Fibroblast of pulmonary artery (primary cell): ENCODE results near the gene PIGS.

Experiments used
- DNase-seq: peaks from one replicate; pipeline ENCODE4 v3.0.0-alpha.2; 2010; ENCODE audit warnings: low read depth
- H3K4me3 ChIP-seq: replicated peaks from 2 replicates; pipeline ENCODE4 v1.5.1; 2011; ENCODE audit warnings: low read depth, mild to moderate bottlenecking, control low read depth, low read length, moderate library complexity
- TF ChIP-seq, protein P1 (sequence below): IDR thresholded peaks from 2 replicates; pipeline ENCODE4 v1.5.1; 2011; ENCODE audit warnings: mild to moderate bottlenecking, control low read depth, low read length, inconsistent platforms; ENCODE audit errors: missing control alignments

Gene PIGS

DNA sequence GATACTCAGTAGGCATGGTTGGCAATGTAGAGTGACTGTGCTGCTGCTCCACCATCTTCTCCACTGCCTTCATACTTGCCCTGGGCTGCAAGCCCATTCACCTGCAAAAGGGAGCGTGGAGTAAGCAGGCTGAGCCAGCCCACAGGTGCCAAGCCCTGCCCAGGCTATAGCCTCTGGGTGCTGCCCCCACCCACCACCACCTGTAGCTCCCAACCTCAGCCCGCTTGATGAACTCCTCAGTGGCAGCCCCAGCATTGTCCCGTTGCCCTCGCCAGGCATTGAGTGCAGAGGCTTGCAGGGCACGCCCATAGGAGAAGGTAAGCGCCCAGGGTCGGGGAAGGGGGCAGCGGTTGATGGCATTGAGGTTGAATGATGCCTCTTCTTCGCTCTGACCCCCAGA lies 2.2 kb upstream of the PIGS start:
- TF ChIP-seq, protein P1, sequence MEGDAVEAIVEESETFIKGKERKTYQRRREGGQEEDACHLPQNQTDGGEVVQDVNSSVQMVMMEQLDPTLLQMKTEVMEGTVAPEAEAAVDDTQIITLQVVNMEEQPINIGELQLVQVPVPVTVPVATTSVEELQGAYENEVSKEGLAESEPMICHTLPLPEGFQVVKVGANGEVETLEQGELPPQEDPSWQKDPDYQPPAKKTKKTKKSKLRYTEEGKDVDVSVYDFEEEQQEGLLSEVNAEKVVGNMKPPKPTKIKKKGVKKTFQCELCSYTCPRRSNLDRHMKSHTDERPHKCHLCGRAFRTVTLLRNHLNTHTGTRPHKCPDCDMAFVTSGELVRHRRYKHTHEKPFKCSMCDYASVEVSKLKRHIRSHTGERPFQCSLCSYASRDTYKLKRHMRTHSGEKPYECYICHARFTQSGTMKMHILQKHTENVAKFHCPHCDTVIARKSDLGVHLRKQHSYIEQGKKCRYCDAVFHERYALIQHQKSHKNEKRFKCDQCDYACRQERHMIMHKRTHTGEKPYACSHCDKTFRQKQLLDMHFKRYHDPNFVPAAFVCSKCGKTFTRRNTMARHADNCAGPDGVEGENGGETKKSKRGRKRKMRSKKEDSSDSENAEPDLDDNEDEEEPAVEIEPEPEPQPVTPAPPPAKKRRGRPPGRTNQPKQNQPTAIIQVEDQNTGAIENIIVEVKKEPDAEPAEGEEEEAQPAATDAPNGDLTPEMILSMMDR, result no peak
- no peak for DNase-seq
- no peak overlapping the region for H3K4me3 ChIP-seq

DNA sequence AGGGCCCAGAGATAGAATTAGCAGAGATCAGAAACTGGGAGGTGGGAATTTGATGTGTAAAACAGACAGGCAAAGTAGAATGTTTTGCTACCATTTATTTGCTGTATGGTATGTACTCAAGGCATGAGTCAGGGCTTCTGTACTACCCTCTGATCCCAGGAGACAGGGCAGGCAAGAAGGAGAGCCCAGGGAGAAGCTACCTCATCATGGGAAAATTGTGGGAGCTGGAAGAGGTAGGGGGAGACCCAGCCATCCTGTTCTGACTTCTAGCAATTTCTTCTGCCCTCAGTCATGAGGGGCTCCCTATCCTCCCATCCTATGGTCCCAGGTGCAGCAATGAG lies 1.7 kb upstream of the PIGS start:
- no peak overlapping the region for H3K4me3 ChIP-seq
- TF ChIP-seq, protein P1, result no peak
- no peak for DNase-seq

DNA sequence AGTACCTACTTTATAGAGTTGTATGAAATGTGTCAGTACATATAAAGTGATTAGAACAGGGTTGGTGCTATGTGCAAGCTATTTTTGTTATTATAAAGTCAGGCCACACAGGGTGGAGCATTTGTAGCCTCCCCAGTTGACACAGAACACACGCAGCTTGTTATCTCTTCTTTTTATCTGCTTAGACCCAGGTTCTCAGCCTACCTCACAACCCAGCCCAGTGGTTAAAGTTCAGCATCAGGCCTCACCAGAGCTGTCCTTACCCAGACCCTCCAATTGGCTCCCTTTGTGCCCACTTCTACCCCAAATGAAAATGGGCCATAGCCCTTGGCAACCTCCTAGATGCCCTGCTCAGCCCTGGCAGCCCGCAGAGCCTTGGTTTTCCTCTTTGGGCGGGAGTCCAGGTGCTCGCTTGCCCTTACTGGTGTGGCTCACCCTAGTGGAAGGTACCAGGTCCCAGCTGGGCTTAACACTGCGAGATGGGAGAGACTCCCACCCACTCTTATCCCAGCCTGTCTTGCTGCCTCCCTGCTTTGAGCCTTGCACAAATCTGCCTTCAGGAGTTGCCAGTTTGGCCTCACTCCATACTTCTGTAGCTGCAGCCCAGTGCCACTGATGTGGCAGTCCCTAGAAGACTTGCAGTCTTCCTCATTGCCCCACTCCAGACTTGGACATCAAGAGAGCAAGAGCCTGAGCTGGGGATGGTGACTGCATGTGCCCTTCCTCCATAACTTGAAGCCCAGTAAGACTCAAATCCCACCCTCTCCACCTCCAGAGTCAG lies 1.1 kb upstream of the PIGS start:
- no peak overlapping the region for H3K4me3 ChIP-seq
- TF ChIP-seq, protein P1, result no peak

DNA sequence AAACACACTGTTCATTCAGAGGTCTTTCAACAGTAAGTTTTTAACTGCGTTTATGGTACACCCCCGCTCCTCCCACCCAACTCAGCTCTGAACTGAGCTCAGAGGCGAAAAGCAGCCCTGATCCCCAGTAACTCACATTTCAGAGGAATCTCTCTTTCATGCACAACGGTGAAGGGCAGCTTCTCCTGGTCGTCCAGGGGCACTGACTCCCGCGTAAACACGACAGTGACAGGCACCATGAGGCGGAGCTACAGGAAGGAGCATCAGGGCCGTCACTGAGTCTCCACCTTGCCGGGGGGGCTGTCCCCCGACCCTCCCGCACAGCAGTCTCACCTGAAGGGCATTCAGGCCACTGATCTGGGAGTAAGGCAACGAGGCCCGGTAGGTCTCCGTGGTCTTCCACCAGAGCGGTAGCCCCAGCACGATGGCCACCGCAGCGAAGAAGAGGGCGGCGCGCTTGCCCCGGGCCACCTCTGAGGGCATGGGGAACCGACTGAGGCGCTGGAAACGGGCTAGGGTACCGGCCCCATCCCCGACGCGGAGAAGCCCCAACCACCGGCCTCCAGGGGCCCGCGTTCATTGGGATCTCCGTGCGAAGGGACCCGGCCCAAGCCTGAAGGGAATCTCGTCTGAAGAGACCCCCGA lies 486 bp downstream of the PIGS start:
- H3K4me3 ChIP-seq, result peak overlapping the region; percentile 96
- TF ChIP-seq, protein P1, result no peak
- no peak for DNase-seq

More for the DNA sequence above, 1.1 kb upstream of the PIGS start:
- DNase-seq, result no peak

DNA sequence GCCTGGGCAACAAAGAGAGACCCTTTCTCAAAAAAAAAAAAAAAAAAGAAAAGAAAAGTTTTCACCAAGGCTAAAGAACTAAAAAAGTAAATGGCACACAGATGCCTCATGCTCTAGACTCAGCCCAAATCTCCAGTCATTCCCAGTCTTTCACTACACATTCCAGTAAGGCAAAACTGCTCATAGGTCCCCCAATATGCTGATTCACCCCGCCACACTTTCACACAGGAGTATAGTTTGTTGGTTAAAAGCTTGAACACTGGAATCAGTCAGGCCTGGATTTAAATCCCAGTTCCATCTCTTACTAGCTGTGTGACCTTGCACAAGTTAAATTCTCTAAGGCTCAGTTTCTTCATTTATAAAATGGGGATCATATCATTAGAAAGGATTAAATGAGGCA lies 1.9 kb downstream of the PIGS start:
- TF ChIP-seq, protein P1, result no peak
- H3K4me3 ChIP-seq, result no peak overlapping the region
- no peak for DNase-seq

DNA sequence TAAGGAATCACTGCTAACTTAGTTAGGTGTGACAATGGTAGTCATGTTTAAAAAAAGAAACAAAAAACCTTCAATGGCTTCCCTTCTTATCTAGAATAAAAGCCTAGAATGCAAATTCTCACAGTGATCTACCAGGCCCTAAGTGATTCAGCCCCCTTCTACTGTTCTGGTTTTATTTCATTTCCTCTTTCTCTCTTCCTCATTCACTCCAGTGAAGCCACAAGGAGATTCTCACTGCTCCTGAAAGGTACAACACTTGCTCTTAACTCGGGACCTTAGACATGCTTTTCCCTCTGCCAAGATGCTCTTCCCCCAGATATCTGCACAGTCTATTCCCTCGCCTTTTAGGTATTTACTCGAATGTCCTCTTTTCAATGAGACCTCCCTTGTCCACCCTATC lies 3.7 kb downstream of the PIGS start:
- no peak for DNase-seq
- H3K4me3 ChIP-seq, result no peak overlapping the region
- TF ChIP-seq, protein P1, result no peak

DNA sequence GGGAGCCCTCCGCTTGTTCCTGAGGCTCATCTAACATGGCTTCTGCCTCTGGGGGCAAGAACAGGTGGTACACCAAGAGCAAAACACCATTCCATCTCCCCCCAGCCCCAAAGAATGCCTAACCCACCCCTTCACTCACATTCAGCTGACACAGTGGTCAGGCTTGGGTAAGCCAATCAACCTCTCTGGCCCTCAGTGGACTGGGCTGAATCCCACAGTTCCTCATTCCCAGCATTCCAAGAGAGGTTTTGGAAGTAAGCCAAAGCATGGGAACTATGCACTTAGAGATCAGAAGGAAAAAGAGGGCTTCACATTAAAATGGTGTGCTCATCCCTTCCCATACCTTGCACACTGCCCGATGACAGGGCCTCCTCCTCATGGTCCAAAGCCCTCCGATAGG lies 7.8 kb downstream of the PIGS start:
- TF ChIP-seq, protein P1, result no peak
- DNase-seq, result peak; percentile 70
- H3K4me3 ChIP-seq, result no peak overlapping the region
